Tibial nerve (tissue), 4 donors: ENCODE data around the gene TSEN54.

Source experiments
- EP300 ChIP-seq, 2 donors: sonication (generic); formaldehyde crosslinking; IDR thresholded peaks; one replicate each; pipeline ENCODE4 v1.6.1; 2017; ENCODE audit warnings: antibody characterized with exemption in 2 of 2, mild to moderate bottlenecking in 1 of 2
- POLR2A ChIP-seq, 2 donors: fragments of 450-650 bp; IDR thresholded peaks; one replicate each; pipeline ENCODE4 v1.6.1; 2017; ENCODE audit warnings: antibody characterized with exemption in 2 of 2, mild to moderate bottlenecking in 2 of 2, moderate library complexity in 2 of 2
- TF ChIP-seq, protein P1 (sequence below), 5 experiments: fragments of 200-600 bp in 3 of 5; fragments of 450-650 bp in 2 of 5; sonication (generic) in 3 of 5; IDR thresholded peaks; one replicate each; pipeline ENCODE4 v1.5.1; 2016 to 2019; ENCODE audit warnings: antibody characterized with exemption in 5 of 5, mild to moderate bottlenecking in 3 of 5, moderate library complexity in 2 of 5

GRCh38 chr17:75468779-75469373 lies 47.5 kb upstream of the TSEN54 start:
- no peak for TF ChIP-seq POLR2A (IDR thresholded peaks at IDR 0.05)
- TF ChIP-seq EP300 (IDR thresholded peaks at IDR 0.05), result no peak
- TF ChIP-seq, protein P1, sequence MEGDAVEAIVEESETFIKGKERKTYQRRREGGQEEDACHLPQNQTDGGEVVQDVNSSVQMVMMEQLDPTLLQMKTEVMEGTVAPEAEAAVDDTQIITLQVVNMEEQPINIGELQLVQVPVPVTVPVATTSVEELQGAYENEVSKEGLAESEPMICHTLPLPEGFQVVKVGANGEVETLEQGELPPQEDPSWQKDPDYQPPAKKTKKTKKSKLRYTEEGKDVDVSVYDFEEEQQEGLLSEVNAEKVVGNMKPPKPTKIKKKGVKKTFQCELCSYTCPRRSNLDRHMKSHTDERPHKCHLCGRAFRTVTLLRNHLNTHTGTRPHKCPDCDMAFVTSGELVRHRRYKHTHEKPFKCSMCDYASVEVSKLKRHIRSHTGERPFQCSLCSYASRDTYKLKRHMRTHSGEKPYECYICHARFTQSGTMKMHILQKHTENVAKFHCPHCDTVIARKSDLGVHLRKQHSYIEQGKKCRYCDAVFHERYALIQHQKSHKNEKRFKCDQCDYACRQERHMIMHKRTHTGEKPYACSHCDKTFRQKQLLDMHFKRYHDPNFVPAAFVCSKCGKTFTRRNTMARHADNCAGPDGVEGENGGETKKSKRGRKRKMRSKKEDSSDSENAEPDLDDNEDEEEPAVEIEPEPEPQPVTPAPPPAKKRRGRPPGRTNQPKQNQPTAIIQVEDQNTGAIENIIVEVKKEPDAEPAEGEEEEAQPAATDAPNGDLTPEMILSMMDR (IDR thresholded peaks at IDR 0.05), result no peak
